K562 (cell line): ENCODE measurements around the gene ESAM. TPM values are rescaled to one million over a fixed set of nuclear protein-coding genes. Genes with fewer than 3 reads are reported as not detected.
A peak's percentile ranks its signal among the peaks of the same experiment; 100 is the strongest.

Experiments
- ATAC-seq: fragments of 200-7000 bp; cut with Tn5 transposase; 3 replicates; pipeline ENCODE4 v1.9.1; 2020; ENCODE audit warnings: moderate library complexity
- BruUV-seq: library from RNA; stranded (reverse); fragments of 400-500 nt; replicated peaks from 2 replicates; lab custom pipeline; 2021; lab: Mats Ljungman, UMichigan
- CTCF ChIA-PET: fragments of 300-600 bp; formaldehyde crosslinking; extraction: SDS; loops from one replicate; lab custom pipeline; 2021; ENCODE audit warnings: low intra/inter-chr PET ratio; lab: Yijun Ruan, JAX
- POLR2A ChIA-PET: fragments of 300-600, 350-650 bp; sonication (Branson Sonifier 250); formaldehyde crosslinking; extraction: SDS; loops from one replicate; lab custom pipeline; 2021; ENCODE audit warnings: antibody characterized with exemption, inconsistent platforms; lab: Yijun Ruan, JAX
- DNase-seq, 4 experiments: peaks; one replicate each; pipeline versions ENCODE4 v3.0.0 to v3.0.0-alpha.2; 2011 to 2018; ENCODE audit warnings: low spot score in 3 of 4, mixed read lengths in 3 of 4; ENCODE audit errors: extremely low read depth in 1 of 4
- FAIRE-seq: peaks from 2 replicates; lab custom pipeline; 2011; peaks lifted over from hg19 to GRCh38; lab: Jason Lieb, UNC
- H2AFZ ChIP-seq: 2 replicates; pipeline ENCODE4 v1.6.0; 2011; ENCODE audit warnings: low read depth, low read length, control low read depth, inconsistent platforms
- H3K27ac ChIP-seq: fragments of 200-600 bp; 3 replicates; pipeline ENCODE4 v1.8.0; 2011; ENCODE audit warnings: low read depth, mild to moderate bottlenecking, control low read depth, inconsistent platforms, low read length, moderate library complexity, mixed read lengths; ENCODE audit errors: extremely low read depth
- H3K27me3 ChIP-seq, 2 experiments: fragments of 300-600 bp in 1 of 2; 2 replicates in 1 of 2; 3 replicates in 1 of 2; pipeline versions ENCODE4 v1.6.0 to v1.8.0; 2011; ENCODE audit warnings: inconsistent platforms in 2 of 2, low read length in 2 of 2, mild to moderate bottlenecking in 1 of 2, mixed read lengths in 1 of 2, moderate library complexity in 1 of 2; ENCODE audit not compliant: control insufficient read depth in 2 of 2, insufficient read depth in 2 of 2
- H3K36me3 ChIP-seq: fragments of 300-600 bp; 3 replicates; pipeline ENCODE4 v1.8.0; 2011; ENCODE audit warnings: mild to moderate bottlenecking, low read length, inconsistent platforms; ENCODE audit not compliant: control insufficient read depth, insufficient read depth
- H3K4me1 ChIP-seq, 2 experiments: fragments of 200-600 bp in 1 of 2; replicated peaks in 1 of 2; 2 replicates in 1 of 2; 3 replicates in 1 of 2; pipeline versions ENCODE4 v1.5.1 to v1.8.0; 2011; ENCODE audit warnings: inconsistent platforms in 2 of 2, low read length in 2 of 2, mild to moderate bottlenecking in 1 of 2, mixed read lengths in 1 of 2, moderate library complexity in 1 of 2; ENCODE audit not compliant: control insufficient read depth in 2 of 2, insufficient read depth in 2 of 2
- H3K4me2 ChIP-seq: 2 replicates; pipeline ENCODE4 v1.6.1; 2011; ENCODE audit warnings: low read length, control low read depth, inconsistent platforms, mixed read lengths; ENCODE audit not compliant: insufficient read depth
- H3K4me3 ChIP-seq: fragments of 200-600 bp; sonication (generic), shearing (Covaris generic); 2 replicates; pipeline ENCODE4 v1.5.1; 2016; ENCODE audit warnings: control low read depth, inconsistent platforms
- H3K79me2 ChIP-seq: fragments of 200-600 bp; 3 replicates; pipeline ENCODE4 v1.8.0; 2011; ENCODE audit warnings: low read length, inconsistent platforms; ENCODE audit not compliant: control insufficient read depth, insufficient read depth
- H3K9ac ChIP-seq, 2 experiments: 2 replicates each; pipeline versions ENCODE4 v1.6.0 to v1.6.1; 2011; ENCODE audit warnings: low read depth in 2 of 2, low read length in 2 of 2, control low read depth in 1 of 2, inconsistent platforms in 1 of 2, mild to moderate bottlenecking in 1 of 2, mixed read lengths in 1 of 2; ENCODE audit not compliant: insufficient read depth in 1 of 2
- H3K9me1 ChIP-seq: one replicate; pipeline ENCODE4 v1.6.0; 2011; ENCODE audit warnings: inconsistent platforms, mild to moderate bottlenecking, low read length, moderate library complexity; ENCODE audit not compliant: control insufficient read depth, insufficient read depth
- H3K9me3 ChIP-seq: replicated peaks from 2 replicates; pipeline ENCODE4 v1.5.1; 2011; ENCODE audit warnings: low read depth, low read length, inconsistent platforms; ENCODE audit not compliant: control insufficient read depth, insufficient read depth
- H4K20me1 ChIP-seq: replicated peaks from 2 replicates; pipeline ENCODE4 v1.6.1; 2011; ENCODE audit warnings: low read length, inconsistent platforms, mixed read lengths; ENCODE audit not compliant: control insufficient read depth, insufficient read depth
- KDM2B ChIP-seq: fragments of 250-450 bp; sonication (Bioruptor Pico); IDR thresholded peaks from 2 replicates; pipeline ENCODE4 v1.8.0; 2021; ENCODE audit warnings: mild to moderate bottlenecking, moderate library complexity
- L3MBTL2 ChIP-seq: fragments of 450-650 bp; IDR thresholded peaks from 2 replicates; pipeline ENCODE4 v1.6.1; 2016; ENCODE audit warnings: mild to moderate bottlenecking, moderate library complexity
- RAD21 ChIP-seq, 2 experiments: fragments of 250-450 bp in 1 of 2; fragments of 450-650 bp in 1 of 2; sonication (Bioruptor Pico) in 1 of 2; formaldehyde crosslinking in 1 of 2; IDR thresholded peaks in 1 of 2; conservative IDR thresholded peaks in 1 of 2; 2 replicates each; pipeline versions ENCODE4 v1.4.0 to v1.8.0; 2020 to 2022; ENCODE audit warnings: mild to moderate bottlenecking in 2 of 2, moderate library complexity in 1 of 2
- YY1 ChIP-seq, 3 experiments: IDR thresholded peaks; 2 replicates each; pipeline ENCODE4 v1.6.1; 2011; ENCODE audit warnings: low read length in 2 of 3, mild to moderate bottlenecking in 2 of 3, moderate library complexity in 2 of 3, borderline replicate concordance in 1 of 3, control low read depth in 1 of 3, low read depth in 1 of 3; ENCODE audit not compliant: insufficient read depth in 3 of 3, insufficient replicate concordance in 2 of 3, control insufficient read depth in 1 of 3, insufficient read length in 1 of 3; ENCODE audit errors: extremely low read depth in 1 of 3
- WGBS: fragments of 100-300 bp; shearing (Covaris generic); methylation state at CpG from one replicate; pipeline ENCODE4 v1.1.6; 2016; ENCODE audit warnings: low coverage, mixed read lengths; ENCODE audit not compliant: insufficient coverage; ENCODE audit errors: missing lambda C conversion rate; 5-methylcytosine and 5-hydroxymethylcytosine counted together
- in situ Hi-C: fragments of 300-500 bp; cut with MboI; formaldehyde crosslinking; loops from 4 replicates; pipeline ENCODE4 v1.15.0; 2018; ENCODE audit warnings: inconsistent platforms, mixed read lengths
- intact Hi-C: fragments of 100-400 bp; cut with micrococcal nuclease; formaldehyde crosslinking; loops from 2 replicates; pipeline ENCODE4 v1.14.2; 2022
- polyA plus RNA-seq, 8 experiments: library from polyadenylated mRNA; depleted of rRNA in 4 of 8; stranded (reverse) in 5 of 8; unstranded in 3 of 8; fragments of >200 nt; fragmentation: Nextera tagmentation in 2 of 8; fragmentation: Illumina TruSeq in 1 of 8; extraction: Ambion mirVana in 2 of 8; extraction: Trizol in 1 of 8; gene quantifications; 2 replicates each; pipeline versions ENCODE4 v1.2.1 to v1.2.3, GENCODE V29; 2011 to 2014; ENCODE audit warnings: inconsistent platforms in 1 of 8, missing spikeins in 1 of 8
- total RNA-seq, 7 experiments: library from RNA; depleted of rRNA in 6 of 7; stranded (reverse); fragments of >200 nt in 6 of 7; fragmentation: Illumina TruSeq in 2 of 7; extraction: Trizol in 2 of 7; gene quantifications; 2 replicates each; pipeline versions ENCODE4 v1.2.1 to v1.2.3, GENCODE V29; 2011 to 2021; ENCODE audit warnings: low replicate concordance in 1 of 7

Gene ESAM
- total and polyA plus RNA-seq, 9 of the 15 experiments (the other 6 are each of a cell fraction or from before 2014, with no cell fraction given): 0.06 to 1.5 (median 0.22) TPM

DNA sequence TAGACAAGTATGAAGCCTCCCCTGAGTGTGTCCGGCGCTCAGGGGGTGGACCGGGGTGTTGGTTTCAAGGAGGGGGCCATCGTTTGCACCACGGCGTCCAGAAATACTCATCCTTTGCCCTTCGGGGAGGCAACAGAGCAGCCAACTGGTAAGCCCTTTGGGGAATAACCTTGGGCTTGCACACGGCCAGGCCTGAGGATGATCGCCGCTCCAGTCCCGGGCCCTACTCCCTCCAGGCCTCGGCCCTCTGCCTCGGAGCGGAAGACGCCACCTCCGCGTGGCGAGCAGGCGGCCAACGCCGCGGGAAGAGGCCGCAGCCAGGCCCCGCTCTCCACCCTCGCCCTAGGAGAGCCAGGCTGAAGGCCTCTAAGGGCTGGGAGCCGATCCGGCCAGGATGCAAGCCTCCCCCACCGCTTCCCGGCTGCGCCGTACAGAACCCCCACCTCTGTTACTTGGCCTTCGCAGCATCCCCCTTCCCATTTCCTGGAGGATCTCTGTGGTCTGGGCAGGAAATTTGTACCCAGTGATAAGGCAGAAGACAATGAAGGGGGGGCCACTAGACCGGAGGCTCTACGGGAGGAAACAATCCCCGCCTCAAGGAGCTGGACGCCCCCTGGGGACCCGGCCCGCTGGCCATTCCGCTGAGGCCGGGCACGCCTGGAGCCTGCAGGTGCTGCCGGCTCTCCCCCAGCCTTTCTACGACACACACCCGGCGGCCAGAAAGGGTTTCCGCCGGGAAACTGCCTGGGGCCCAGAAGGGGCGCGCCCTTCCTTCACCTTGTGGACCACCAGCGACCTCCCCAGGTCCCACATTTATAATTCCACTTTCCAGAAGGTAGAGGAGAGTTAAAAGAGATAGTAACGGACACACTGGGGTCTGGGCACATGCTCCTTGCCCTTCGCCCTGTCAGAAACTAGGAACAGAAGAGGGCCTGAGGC lies 2.6 kb downstream of the ESAM start:
- Histone ChIP-seq H3K9me1 (no peaks in the 10 kb centered on the region), H3K36me3 (no peaks in the 10 kb centered on the region), H3K9me3 (no peaks in the 10 kb centered on the region), H3K79me2 (no peaks in the 10 kb centered on the region), H3K4me3 (no peak overlapping the region), H3K27me3 (peaks cover 3 to 46% of the 10 kb centered on the region in 2 experiments; a peak in 4 of 5 replicates), H3K4me1 (peaks cover 0 to 36% of the 10 kb centered on the region in 2 experiments; a peak in 4 of 5 replicates), H2AFZ (no peak overlapping the region), H3K27ac (no peak overlapping the region), H3K9ac (no peak overlapping the region), H4K20me1 (no peaks in the 10 kb centered on the region), H3K4me2 (no peak overlapping the region)
- DNase-seq (no peak), ATAC-seq (no peak), FAIRE-seq (no peak)
- intact Hi-C loops (loop anchor here (10.0 kb wide), 1 partner anchor 345 kb away; no protein-coding TSS in a partner anchor), in situ Hi-C loops (loop anchor here (10.0 kb wide), 2 partner anchors 85 to 345 kb away; partner anchors contain the start of genes SIAE and SPA17)
- ChIA-PET POLR2A (interaction anchor here (0.6 kb wide), 2 partner anchors 11 to 552 kb away, joined by 3 read pairs; no protein-coding TSS in a partner anchor), CTCF (no interaction called here)
- no TSS peak for BruUV-seq
- TF ChIP-seq YY1 (IDR thresholded peaks at IDR 0.05; ENCODE audit: borderline replicate concordance in 1 of 3, control insufficient read depth in 1 of 3, extremely low read depth in 1 of 3, insufficient read depth in 3 of 3, insufficient read length in 1 of 3, insufficient replicate concordance in 2 of 3, low read depth in 1 of 3, low read length in 2 of 3) (no peak), RAD21 (CRISPR knock-in tag; conservative IDR thresholded peaks at IDR 0.05 in 1 of 2, IDR thresholded peaks at IDR 0.05 in 1 of 2) (peak in 1 of 2 experiments; percentile 18; a peak in 1 of 4 replicates), L3MBTL2 (no peak), KDM2B (CRISPR knock-in tag) (no peak)
- WGBS: 74% methylated on average over 35 of the region's 52 CpGs
